AG04450 (cell line): Measurements from ENCODE around the gene FGF8. TPM values are rescaled to one million over a fixed set of nuclear protein-coding genes. Genes with fewer than 3 reads are reported as not detected.

Source experiments
- CTCF ChIA-PET: fragments of 300-600, 350-600 bp; formaldehyde crosslinking; extraction: SDS; loops from one replicate; lab custom pipeline; 2022; ENCODE audit warnings: antibody characterized with exemption, inconsistent platforms; lab: Charles Lee
- POLR2A ChIA-PET: fragments of 350-600 bp; formaldehyde crosslinking; extraction: SDS; loops from one replicate; lab custom pipeline; 2021; ENCODE audit warnings: antibody characterized with exemption, inconsistent platforms; lab: Yijun Ruan, JAX
- DNase-seq: peaks from one replicate; pipeline ENCODE4 v3.0.0-alpha.2; 2011; ENCODE audit warnings: low read depth, low spot score
- H3K27ac ChIP-seq: one replicate; pipeline ENCODE4 v1.5.1; 2012; ENCODE audit warnings: low read depth, low read length, control low read depth
- H3K27me3 ChIP-seq: one replicate; pipeline ENCODE4 v1.6.0; 2012; ENCODE audit warnings: low read length; ENCODE audit not compliant: control insufficient read depth, insufficient read depth
- H3K4me3 ChIP-seq: 2 replicates; pipeline ENCODE4 v1.5.1; 2011; ENCODE audit warnings: mild to moderate bottlenecking, low read depth, low read length, control low read depth
- H3K9me3 ChIP-seq: 2 replicates; pipeline ENCODE4 v1.5.1; 2012; ENCODE audit warnings: low read length; ENCODE audit not compliant: control insufficient read depth, insufficient read depth
- polyA plus RNA-seq: library from polyadenylated mRNA; depleted of rRNA; stranded (reverse); fragments of >200 nt; gene quantifications from 2 replicates; pipeline ENCODE4 v1.2.3, GENCODE V29; 2011
- TF ChIP-seq, protein P1 (sequence below): IDR thresholded peaks from 2 replicates; pipeline ENCODE4 v1.5.1; 2011; ENCODE audit warnings: low read depth, low read length, control low read depth, inconsistent platforms

Gene FGF8
- polyA plus RNA-seq, 1 experiment: not detected

DNA sequence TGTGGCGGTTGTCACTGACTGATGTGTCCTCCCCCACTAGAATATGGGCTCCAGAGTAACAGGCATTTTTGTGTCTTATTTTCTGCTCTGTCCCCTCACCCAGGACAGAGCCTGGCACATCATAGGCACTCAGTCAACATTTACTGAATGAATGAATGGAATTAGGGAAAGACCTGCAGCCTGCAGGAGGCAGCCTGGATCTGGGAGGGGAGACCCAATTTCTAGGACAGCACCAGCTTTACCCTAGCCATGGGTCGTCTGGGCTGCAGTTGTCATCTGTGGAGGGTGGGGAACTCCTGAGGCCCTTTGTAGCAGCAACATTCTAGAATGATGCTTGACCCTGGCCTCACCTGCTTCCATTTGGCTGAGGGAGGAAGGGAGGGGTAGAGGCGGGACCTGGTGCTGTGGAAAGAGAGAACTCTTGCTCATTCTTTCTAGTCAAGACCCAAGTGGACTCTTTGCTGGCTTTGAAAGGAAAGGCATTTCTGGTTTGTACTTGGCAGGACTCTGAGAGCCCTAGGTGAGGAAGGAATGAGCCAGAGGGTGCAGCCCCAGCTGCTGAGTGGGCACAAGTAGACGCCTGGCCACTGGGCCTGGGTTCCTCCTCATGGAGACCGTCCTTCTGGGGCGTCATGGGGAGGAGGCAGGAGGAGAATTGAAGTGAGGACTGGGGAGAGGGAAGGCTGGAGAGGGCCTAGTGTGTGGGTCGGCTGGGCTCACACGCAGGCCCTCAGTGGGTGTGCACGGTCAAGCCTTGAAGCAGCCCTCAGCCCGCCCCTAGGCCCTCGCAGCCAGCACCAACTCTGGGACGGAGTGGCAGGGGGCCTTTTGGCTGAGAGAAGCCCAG is 8.9 kb downstream of the FGF8 start:
- ChIA-PET POLR2A (interaction anchor here (0.6 kb wide), 1 partner anchor 25 kb away, joined by 3 read pairs; no protein-coding TSS in a partner anchor), CTCF (interaction anchor here (3.1 kb wide), 1 partner anchor 14 kb away, joined by 20 read pairs; no protein-coding TSS in a partner anchor)
- no peak for DNase-seq
- Histone ChIP-seq H3K9me3 (no peaks in the 10 kb centered on the region; the same call in 1 of the 2 replicates), H3K4me3 (no peak overlapping the region), H3K27me3 (peaks cover 82% of the 10 kb centered on the region), H3K27ac (no peak overlapping the region)
- TF ChIP-seq, protein P1, sequence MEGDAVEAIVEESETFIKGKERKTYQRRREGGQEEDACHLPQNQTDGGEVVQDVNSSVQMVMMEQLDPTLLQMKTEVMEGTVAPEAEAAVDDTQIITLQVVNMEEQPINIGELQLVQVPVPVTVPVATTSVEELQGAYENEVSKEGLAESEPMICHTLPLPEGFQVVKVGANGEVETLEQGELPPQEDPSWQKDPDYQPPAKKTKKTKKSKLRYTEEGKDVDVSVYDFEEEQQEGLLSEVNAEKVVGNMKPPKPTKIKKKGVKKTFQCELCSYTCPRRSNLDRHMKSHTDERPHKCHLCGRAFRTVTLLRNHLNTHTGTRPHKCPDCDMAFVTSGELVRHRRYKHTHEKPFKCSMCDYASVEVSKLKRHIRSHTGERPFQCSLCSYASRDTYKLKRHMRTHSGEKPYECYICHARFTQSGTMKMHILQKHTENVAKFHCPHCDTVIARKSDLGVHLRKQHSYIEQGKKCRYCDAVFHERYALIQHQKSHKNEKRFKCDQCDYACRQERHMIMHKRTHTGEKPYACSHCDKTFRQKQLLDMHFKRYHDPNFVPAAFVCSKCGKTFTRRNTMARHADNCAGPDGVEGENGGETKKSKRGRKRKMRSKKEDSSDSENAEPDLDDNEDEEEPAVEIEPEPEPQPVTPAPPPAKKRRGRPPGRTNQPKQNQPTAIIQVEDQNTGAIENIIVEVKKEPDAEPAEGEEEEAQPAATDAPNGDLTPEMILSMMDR: no peak

DNA sequence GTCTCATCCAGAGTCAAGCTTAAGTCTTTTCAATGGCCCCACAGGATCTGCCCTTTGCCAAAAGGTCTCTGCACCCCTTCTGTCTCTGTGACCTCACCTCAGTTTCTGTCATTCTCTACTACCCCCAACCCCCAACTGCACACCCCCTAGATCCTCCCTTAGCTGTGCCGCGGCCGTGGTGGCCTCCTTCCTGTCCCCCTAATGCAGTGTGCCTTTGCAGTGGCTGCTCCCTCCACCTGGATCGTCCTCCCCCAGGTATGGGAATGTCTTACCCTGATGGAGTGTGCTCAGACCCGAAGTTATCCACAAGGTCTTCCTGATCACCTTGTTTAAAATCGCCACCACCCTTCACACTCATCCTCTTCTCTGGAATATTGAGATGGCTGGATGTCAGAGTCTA is 9.6 kb downstream of the FGF8 start:
- no peaks in the 10 kb centered on the region; the same call in 1 of the 2 replicates for H3K9me3 ChIP-seq
- no peak for DNase-seq
- CTCF ChIA-PET: no interaction called here
- POLR2A ChIA-PET: no interaction called here
- TF ChIP-seq, protein P1: no peak
- H3K27me3 ChIP-seq: peaks cover 82% of the 10 kb centered on the region
- H3K4me3 ChIP-seq: no peak overlapping the region
- H3K27ac ChIP-seq: no peak overlapping the region

DNA sequence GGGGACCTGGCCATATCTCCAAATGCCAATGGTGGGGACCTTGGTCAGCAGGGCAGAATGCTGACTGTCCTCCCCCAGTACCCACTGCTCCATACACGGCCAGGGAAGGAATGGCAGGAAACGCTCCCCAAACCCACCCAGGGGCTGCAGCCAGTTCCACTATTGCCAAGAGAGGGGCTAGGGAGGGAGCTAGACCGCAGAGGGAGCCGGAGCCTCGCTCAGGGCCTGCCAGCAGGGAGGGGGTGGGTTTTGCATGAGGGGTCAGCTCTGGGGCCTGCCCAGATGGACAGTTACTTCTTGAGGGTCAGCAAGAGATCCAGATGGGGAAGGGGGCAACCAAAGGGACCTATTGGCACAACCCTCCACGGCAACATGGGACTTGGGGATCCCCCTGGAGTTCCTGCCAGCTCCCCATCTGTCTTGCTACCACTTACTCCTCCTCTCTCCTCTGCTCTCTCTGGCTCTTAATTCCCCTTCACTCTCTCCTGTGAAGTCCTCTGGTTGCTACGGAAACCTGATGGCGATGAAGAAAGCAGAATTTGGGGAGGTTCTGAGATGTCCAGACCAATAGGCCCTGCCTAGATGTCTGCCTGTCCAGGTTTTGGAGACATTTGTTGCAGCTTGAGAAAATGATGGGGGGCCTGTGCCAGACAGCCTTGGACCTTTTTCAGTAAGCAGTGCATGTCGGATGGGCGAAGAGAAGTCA is 12.6 kb downstream of the FGF8 start:
- no peak for DNase-seq
- Histone ChIP-seq H3K9me3 (no peaks in the 10 kb centered on the region), H3K4me3 (no peak overlapping the region), H3K27ac (no peak overlapping the region), H3K27me3 (peaks cover 91% of the 10 kb centered on the region)
- TF ChIP-seq, protein P1: no peak
- CTCF ChIA-PET: no interaction called here
- POLR2A ChIA-PET: no interaction called here

DNA sequence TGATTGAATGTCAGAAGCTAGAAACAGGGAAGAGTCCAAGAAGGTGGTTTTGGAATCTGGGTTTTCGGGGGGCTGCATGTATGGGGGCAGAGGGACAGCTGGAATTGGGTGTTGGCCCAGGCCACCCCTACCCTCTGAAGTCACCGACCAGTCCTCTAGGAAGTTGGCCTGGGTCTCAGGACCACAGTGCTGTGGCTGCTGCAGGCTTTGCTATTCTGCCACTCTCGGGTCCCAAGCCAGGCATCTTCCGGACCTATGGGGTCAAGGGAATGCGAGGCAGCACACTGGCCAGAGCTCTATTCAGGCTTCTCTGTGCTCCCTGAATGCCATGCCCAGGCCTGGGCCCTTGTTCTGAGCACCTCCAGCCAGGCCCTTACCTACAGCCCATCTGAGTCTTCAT is 13.2 kb downstream of the FGF8 start:
- POLR2A ChIA-PET: no interaction called here
- no peak overlapping the region for H3K27ac ChIP-seq
- CTCF ChIA-PET: no interaction called here
- no peaks in the 10 kb centered on the region for H3K9me3 ChIP-seq
- no peak overlapping the region for H3K4me3 ChIP-seq
- TF ChIP-seq, protein P1: no peak
- no peak for DNase-seq
- peaks cover 91% of the 10 kb centered on the region for H3K27me3 ChIP-seq

DNA sequence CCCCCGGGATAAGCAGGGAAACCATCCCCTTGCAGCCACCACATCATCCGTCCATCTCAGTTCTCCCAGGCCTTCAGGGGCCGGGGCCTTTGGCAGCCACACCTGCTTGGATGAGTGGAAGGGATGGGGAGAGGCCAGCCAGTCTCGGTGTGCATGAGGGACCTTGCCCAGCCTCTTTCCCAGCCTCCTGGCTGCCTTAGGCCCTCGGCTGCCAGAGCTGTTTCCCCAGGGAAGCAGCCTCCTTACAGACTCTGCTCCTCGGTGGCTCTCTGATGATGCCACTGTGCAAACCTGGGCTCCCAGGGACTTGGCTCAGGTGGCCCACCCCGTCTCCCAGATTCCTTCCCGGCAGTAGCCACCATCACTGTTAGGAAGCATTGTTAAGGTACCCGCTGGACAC is 14.7 kb downstream of the FGF8 start:
- TF ChIP-seq, protein P1: no peak
- no peaks in the 10 kb centered on the region for H3K9me3 ChIP-seq
- H3K27ac ChIP-seq: no peak overlapping the region
- H3K4me3 ChIP-seq: no peak overlapping the region
- POLR2A ChIA-PET: no interaction called here
- CTCF ChIA-PET: interaction anchor here (0.9 kb wide), 1 partner anchor 17 kb away, joined by 3 read pairs; no protein-coding TSS in a partner anchor
- no peak for DNase-seq
- H3K27me3 ChIP-seq: peaks cover 79% of the 10 kb centered on the region
